ENCODE data around the gene ABCF1. TPM values are rescaled to one million over a fixed set of nuclear protein-coding genes. Genes with fewer than 3 reads are reported as not detected.

The ABCF1 gene
- total RNA-seq, 1 donor from 2014 or later = 27.1 TPM

DNA sequence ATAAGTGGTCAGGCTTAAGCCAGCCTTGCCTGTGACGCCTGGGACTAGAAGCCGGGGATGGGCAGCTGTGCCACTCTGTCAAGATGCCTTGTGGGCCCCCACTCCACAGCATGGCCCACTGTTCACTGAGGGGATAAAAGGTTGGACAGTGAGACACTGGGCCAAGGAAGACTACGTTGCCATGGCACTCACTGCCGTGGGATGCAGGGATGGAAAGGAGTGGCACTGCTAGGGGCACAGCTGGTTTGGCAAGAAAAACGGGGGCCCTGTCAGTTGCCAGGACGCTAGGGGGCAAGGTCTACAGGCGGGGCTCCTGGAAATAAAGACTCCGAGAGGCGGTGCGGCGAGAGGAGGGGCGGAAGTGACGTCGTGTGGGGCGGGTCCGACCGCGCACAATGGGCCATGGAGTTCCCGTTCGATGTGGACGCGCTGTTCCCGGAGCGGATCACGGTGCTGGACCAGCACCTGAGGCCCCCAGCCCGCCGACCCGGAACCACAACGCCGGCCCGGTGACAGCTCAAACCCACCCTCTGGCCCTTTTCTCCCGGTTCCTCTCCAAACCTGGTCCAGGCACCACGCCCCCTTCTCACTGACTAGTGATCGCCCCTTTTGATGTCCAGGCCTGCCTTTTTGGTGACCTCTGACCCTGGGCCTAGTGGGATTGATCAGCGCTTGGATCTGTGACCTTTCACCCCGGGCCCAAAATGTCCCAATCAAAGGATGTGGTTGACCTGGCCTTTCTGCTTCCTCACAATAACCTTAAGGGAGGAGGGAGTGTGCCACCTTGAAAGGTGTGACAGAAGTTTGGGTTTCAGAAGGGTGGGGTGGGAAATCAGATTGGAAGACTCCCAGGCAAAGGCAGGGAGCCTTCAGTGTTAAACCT lies 55.5 kb downstream of the ABCF1 start, which contains the start of gene ATAT1:
TSS of gene ATAT1 (plus strand) at position 391 of the 883 bp plus-strand sequence.
- peak; percentile 96 for ATAC-seq

DNA sequence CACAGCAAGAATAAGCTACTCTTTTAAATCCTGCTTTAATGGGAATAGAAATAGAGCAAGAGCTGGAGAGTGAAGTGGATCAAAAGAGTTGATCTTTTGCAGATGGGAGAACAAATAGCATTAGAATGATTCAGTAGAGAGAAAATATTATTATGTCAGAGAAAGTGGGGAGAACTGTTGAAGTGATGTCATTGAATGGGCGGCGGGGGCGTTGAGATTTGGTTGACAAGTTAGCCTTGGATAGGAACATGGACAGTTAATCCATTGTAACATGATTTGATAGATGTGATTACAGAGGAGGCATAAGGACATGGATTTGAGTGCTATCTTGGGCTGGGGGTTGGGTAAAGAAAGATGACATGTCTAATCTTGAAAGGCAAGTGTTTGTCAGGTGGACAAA lies 64.6 kb downstream of the ABCF1 start:
- no peak for ATAC-seq

DNA sequence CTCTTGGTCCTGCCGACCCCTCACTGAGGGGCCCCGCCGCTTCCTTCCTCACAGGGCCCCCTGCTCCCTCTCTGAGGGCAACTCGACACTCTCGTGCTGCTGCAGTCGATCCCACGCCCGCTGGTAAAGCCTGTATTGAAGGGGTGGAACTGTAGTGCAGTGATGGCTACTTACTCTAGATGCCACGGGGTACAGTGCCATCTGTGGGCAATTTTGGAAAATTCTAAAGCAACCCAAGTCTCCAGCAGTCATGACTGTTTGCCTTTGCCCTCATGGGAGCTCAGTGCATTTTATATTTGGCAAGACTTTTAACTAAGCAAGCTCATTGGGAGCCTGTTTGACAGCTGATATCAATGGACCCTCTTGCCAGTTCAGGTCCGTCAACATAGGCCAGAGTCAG lies 69.2 kb downstream of the ABCF1 start:
- ATAC-seq = peak; percentile 34

DNA sequence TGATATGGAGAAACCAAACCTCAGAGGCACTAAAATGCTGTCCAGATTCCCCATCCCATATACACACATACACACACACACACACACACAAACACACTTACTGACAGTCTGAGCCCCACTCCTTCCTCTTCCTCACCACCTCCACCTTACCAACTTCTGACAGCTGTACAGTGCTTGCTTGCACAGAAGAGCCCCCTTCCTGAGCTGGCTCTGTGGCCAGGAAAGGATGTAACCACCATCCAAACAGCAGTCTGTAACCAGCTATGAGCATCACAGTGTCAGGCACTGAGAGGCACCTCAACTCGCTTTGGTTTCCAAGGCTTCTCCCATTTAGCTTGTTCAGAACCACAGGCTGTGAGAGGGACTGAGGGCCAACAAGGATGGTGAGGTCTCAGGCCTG lies 69.8 kb downstream of the ABCF1 start:
- no peak for ATAC-seq

Other genes starting within 250 kb of the ABCF1 start
- 9.6 TPM for gene TRIM39, start 244.5 kb upstream of the ABCF1 start, total RNA-seq
- 46.0 TPM for gene RPP21, start 226.3 kb upstream of the ABCF1 start, total RNA-seq
- 190 TPM for gene HLA-E, start 81.9 kb upstream of the ABCF1 start, total RNA-seq
- gene GNL1, start 15.0 kb upstream of the ABCF1 start, total RNA-seq = 32.5 TPM
- 3.5 TPM for gene PRR3, start 14.1 kb upstream of the ABCF1 start, total RNA-seq
- 30.0 TPM for gene PPP1R10, start 45.8 kb downstream of the ABCF1 start, total RNA-seq
- 48.2 TPM for gene MRPS18B, start 46.4 kb downstream of the ABCF1 start, total RNA-seq
- gene ATAT1, start 55.4 kb downstream of the ABCF1 start, total RNA-seq = 4.6 TPM
- 10.0 TPM for gene C6orf136, start 75.7 kb downstream of the ABCF1 start, total RNA-seq
- gene DHX16, start 101.6 kb downstream of the ABCF1 start, total RNA-seq = 17.8 TPM
- gene PPP1R18, start 115.2 kb downstream of the ABCF1 start, total RNA-seq = 22.9 TPM
- gene NRM, start 119.5 kb downstream of the ABCF1 start, total RNA-seq = 12.7 TPM
- 15.7 TPM for gene MDC1, start 145.8 kb downstream of the ABCF1 start, total RNA-seq
- 327 TPM for gene TUBB, start 148.9 kb downstream of the ABCF1 start, total RNA-seq
- gene FLOT1, start 171.2 kb downstream of the ABCF1 start, total RNA-seq = 75.0 TPM
- 74.3 TPM for gene IER3, start 173.1 kb downstream of the ABCF1 start, total RNA-seq

Data from esophagus mucosa (tissue), 1 donor.